DND-41 (cell line): Measurements from ENCODE around the gene LTBR.
A peak's percentile ranks its signal among the peaks of the same experiment; 100 is the strongest.

Experiments
- ATAC-seq: fragments of 200-7000 bp; cut with Tn5 transposase; 3 replicates; pipeline ENCODE4 v1.9.1; 2021; ENCODE audit warnings: low read depth; ENCODE audit not compliant: insufficient read depth
- DNase-seq: peaks from one replicate; pipeline ENCODE4 v3.0.0-alpha.2; 2020
- H2AFZ ChIP-seq: 2 replicates; pipeline ENCODE4 v1.6.0; 2012; ENCODE audit warnings: low read depth, low read length
- H3K27ac ChIP-seq: 2 replicates; pipeline ENCODE4 v1.5.1; 2012; ENCODE audit warnings: low read length, inconsistent platforms
- H3K27me3 ChIP-seq: fragments of 200-600 bp; sonication (generic); 2 replicates; pipeline ENCODE4 v1.6.0; 2012; ENCODE audit warnings: low read length, mild to moderate bottlenecking, inconsistent platforms; ENCODE audit not compliant: insufficient read depth, poor library complexity
- H3K36me3 ChIP-seq: 2 replicates; pipeline ENCODE4 v1.5.1; 2012; ENCODE audit warnings: low read length, inconsistent platforms; ENCODE audit not compliant: insufficient read depth
- H3K4me1 ChIP-seq: 2 replicates; pipeline ENCODE4 v1.5.1; 2012; ENCODE audit warnings: mild to moderate bottlenecking, low read length; ENCODE audit not compliant: insufficient read depth
- H3K4me2 ChIP-seq: 2 replicates; pipeline ENCODE4 v1.6.0; 2012; ENCODE audit warnings: mild to moderate bottlenecking, moderate library complexity, low read length, inconsistent platforms; ENCODE audit not compliant: insufficient read depth
- H3K4me3 ChIP-seq, 2 experiments: fragments of 200-600 bp in 1 of 2; shearing (Covaris generic) in 1 of 2; 2 replicates each; pipeline ENCODE4 v1.5.1; 2012 to 2016; ENCODE audit warnings: inconsistent platforms in 2 of 2, low read length in 2 of 2, mild to moderate bottlenecking in 2 of 2, low read depth in 1 of 2, moderate library complexity in 1 of 2
- H3K79me2 ChIP-seq: 2 replicates; pipeline ENCODE4 v1.6.0; 2012; ENCODE audit warnings: low read length, inconsistent platforms; ENCODE audit not compliant: insufficient read depth
- H3K9ac ChIP-seq: 2 replicates; pipeline ENCODE4 v1.6.0; 2012; ENCODE audit warnings: low read depth, mild to moderate bottlenecking, inconsistent platforms, low read length, moderate library complexity
- H3K9me3 ChIP-seq: 2 replicates; pipeline ENCODE4 v1.5.1; 2012; ENCODE audit warnings: low read length, moderate library complexity, mild to moderate bottlenecking, inconsistent platforms; ENCODE audit not compliant: insufficient read depth, severe bottlenecking
- H4K20me1 ChIP-seq: 2 replicates; pipeline ENCODE4 v1.6.0; 2012; ENCODE audit warnings: low read length; ENCODE audit not compliant: insufficient read depth
- EZH2 ChIP-seq: IDR thresholded peaks from 3 replicates; pipeline ENCODE4 v1.6.1; 2012; ENCODE audit warnings: borderline replicate concordance, low read depth, mild to moderate bottlenecking, moderate library complexity, low read length, inconsistent platforms; ENCODE audit not compliant: severe bottlenecking
- TF ChIP-seq, protein P1 (sequence below): IDR thresholded peaks from 2 replicates; pipeline ENCODE4 v1.5.1; 2012; ENCODE audit warnings: borderline replicate concordance, low read length, moderate library complexity, mild to moderate bottlenecking; ENCODE audit not compliant: poor library complexity, severe bottlenecking; ENCODE audit errors: extremely low read depth

The LTBR gene

DNA sequence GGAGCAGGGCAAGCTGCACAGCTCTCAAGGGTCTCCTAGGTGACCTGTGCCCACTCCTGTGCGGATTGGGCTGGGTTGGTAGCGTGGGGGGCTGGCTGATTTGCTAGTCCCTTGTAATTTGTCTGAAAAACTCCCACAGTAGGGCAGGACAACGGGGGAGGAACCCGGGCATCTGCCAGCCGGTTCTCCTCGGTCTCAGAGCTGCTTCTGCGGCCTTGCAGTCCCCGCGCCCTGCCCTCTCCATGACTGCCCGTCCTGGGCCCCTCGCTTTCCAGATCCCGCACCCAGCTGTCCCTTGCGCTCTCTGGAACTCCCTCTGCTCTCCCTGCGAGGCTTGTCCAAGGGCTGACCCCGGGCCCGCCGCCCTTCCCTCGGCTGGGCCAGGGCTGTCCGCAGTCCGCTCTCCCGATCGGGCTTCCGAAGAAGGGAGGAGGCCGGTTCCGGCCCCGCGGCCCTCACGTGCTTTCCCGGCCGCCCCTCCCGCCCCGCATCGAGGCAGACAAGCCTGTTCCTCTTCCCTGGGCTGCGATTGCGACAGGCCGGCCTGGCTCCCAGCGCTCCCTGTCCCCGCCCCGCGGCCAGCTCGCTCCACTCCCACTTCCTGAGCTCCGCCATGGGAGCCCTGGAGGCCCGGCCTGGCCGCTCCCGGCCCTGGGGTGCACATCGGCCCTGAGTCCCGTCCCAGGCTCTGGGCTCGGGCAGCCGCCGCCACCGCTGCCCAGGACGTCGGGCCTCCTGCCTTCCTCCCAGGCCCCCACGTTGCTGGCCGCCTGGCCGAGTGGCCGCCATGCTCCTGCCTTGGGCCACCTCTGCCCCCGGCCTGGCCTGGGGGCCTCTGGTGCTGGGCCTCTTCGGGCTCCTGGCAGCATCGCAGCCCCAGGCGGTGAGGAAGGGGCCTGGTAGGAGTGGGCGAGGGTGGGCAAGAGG is at the start of gene LTBR:
LTBR (plus strand) TSS at position 591 of the 927 bp plus-strand sequence; CDS start at position 788, 197 bp downstream.
- Histone ChIP-seq H3K9me3 (no peaks in the 10 kb centered on the region), H3K4me2 (no peak within 1 kb of the TSS), H3K79me2 (no peaks in the 10 kb centered on the region), H2AFZ (no peak within 1 kb of the TSS), H3K27ac (no peak within 1 kb of the TSS), H3K27me3 (peaks cover 17% of the 10 kb centered on the region), H3K9ac (no peak within 1 kb of the TSS), H3K36me3 (no peaks in the 10 kb centered on the region), H3K4me1 (no peaks in the 10 kb centered on the region), H4K20me1 (no peaks in the 10 kb centered on the region), H3K4me3 (no peak within 1 kb of the TSS)
- ATAC-seq (no peak), DNase-seq (no peak)
- TF ChIP-seq, protein P1, sequence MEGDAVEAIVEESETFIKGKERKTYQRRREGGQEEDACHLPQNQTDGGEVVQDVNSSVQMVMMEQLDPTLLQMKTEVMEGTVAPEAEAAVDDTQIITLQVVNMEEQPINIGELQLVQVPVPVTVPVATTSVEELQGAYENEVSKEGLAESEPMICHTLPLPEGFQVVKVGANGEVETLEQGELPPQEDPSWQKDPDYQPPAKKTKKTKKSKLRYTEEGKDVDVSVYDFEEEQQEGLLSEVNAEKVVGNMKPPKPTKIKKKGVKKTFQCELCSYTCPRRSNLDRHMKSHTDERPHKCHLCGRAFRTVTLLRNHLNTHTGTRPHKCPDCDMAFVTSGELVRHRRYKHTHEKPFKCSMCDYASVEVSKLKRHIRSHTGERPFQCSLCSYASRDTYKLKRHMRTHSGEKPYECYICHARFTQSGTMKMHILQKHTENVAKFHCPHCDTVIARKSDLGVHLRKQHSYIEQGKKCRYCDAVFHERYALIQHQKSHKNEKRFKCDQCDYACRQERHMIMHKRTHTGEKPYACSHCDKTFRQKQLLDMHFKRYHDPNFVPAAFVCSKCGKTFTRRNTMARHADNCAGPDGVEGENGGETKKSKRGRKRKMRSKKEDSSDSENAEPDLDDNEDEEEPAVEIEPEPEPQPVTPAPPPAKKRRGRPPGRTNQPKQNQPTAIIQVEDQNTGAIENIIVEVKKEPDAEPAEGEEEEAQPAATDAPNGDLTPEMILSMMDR: no peak
- no peak for TF ChIP-seq EZH2

DNA sequence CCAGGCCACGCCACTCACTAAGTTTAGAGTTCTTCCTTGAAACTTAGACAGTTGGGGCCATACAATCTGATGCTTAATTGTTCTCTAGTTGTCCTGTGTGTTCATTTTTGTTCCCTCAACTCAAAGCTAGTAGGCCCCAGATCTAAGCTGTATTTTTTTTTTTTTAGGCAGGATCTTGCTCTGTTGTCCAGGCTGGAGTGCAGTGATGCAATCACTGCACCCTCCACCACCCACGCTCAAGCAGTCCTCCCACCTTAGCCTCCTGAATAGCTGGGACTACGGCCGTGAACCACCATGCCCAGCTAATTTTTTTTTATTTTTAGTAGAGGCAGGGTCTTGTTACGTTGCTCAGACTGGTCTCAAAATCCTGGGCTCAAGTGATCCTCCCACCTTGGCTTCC is 49.6 kb upstream of the LTBR start:
- Histone ChIP-seq H3K27ac (peak overlapping the region; percentile 98), H3K4me3 (no peak overlapping the region), H3K36me3 (peaks cover 62% of the 10 kb centered on the region), H4K20me1 (peaks cover 37% of the 10 kb centered on the region), H3K27me3 (no peaks in the 10 kb centered on the region), H3K4me1 (peaks cover 49% of the 10 kb centered on the region), H3K9me3 (no peaks in the 10 kb centered on the region), H3K9ac (0 out of 2 replicates have a peak overlapping the region, but pooled peaks have one; percentile 83), H3K4me2 (no peak overlapping the region), H2AFZ (no peak overlapping the region), H3K79me2 (peaks cover 60% of the 10 kb centered on the region)
- TF ChIP-seq, protein P1: no peak
- TF ChIP-seq EZH2: no peak
- ATAC-seq (no peak), DNase-seq (no peak)

DNA sequence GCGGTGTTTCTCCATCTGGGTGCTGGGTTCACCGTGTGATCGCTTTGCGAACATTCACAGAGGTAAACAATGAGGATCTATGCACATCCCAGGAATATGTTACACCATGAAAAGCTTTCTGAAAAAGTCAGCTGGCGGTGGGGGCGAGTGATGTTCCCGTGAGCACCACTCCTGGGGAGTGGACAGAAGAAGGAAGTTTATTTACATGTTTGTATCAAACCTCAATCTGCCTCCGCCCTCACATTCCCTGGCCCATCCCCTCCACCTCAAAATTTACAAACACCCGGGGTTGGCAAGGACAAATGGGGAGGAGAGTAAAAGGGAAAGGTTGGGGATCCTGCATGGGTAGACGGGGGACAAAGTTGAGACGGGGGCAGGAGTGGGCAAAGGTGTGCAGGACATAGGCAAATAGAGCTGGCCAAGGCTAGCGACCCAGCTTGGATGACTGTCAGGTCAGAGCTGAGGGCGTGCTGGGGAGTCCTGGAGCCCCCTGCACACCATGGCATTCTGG is 49.0 kb upstream of the LTBR start:
- peak overlapping the region; percentile 88 for H3K4me2 ChIP-seq
- peaks cover 67% of the 10 kb centered on the region for H3K79me2 ChIP-seq
- H3K36me3 ChIP-seq: peaks cover 59% of the 10 kb centered on the region
- peak overlapping the region; percentile 98 for H3K27ac ChIP-seq
- no peak for ATAC-seq
- no peak overlapping the region for H2AFZ ChIP-seq
- peak overlapping the region; percentile 83 for H3K9ac ChIP-seq
- TF ChIP-seq EZH2: no peak
- TF ChIP-seq, protein P1: no peak
- peaks cover 55% of the 10 kb centered on the region for H3K4me1 ChIP-seq
- peaks cover 37% of the 10 kb centered on the region for H4K20me1 ChIP-seq
- no peaks in the 10 kb centered on the region for H3K27me3 ChIP-seq
- H3K4me3 ChIP-seq: peak overlapping the region in 1 of 2 experiments; percentile 72; a peak in 2 of 4 replicates
- no peaks in the 10 kb centered on the region for H3K9me3 ChIP-seq
- no peak for DNase-seq
